PC-9 (cell line): ENCODE data around the gene PCDH12. TPM values are rescaled to one million over a fixed set of nuclear protein-coding genes. Genes with fewer than 3 reads are reported as not detected.

ENCODE experiments used
- BruUV-seq: library from RNA; stranded (reverse); fragments of 400-500 nt; replicated peaks from 2 replicates; lab custom pipeline; 2021; lab: Mats Ljungman, UMichigan
- CTCF ChIA-PET: fragments of 300-600 bp; sonication (Branson Sonifier 250); formaldehyde crosslinking; loops from one replicate; lab custom pipeline; 2022; ENCODE audit warnings: antibody characterized with exemption; lab: Charles Lee
- POLR2A ChIA-PET: fragments of 300-600 bp; sonication (Branson Sonifier 250); formaldehyde crosslinking; loops from one replicate; lab custom pipeline; 2022; ENCODE audit warnings: antibody characterized with exemption; ENCODE audit not compliant: unreplicated experiment; lab: Charles Lee
- DNase-seq, 2 experiments: peaks; one replicate each; pipeline versions ENCODE4 v3.0.0 to v3.0.0-alpha.2; 2015 to 2022; ENCODE audit warnings: mixed read lengths in 1 of 2
- H2AFZ ChIP-seq: fragments of 200-600 bp; sonication (generic); 2 replicates; pipeline ENCODE4 v1.8.1; 2017; ENCODE audit warnings: antibody characterized with exemption
- H3F3A ChIP-seq: fragments of 200-600 bp; sonication (generic); 2 replicates; pipeline ENCODE4 v1.8.1; 2017; ENCODE audit warnings: antibody characterized with exemption, mild to moderate bottlenecking, low read depth; ENCODE audit not compliant: insufficient read depth
- H3K27ac ChIP-seq: fragments of 200-600 bp; sonication (generic); 2 replicates; pipeline ENCODE4 v1.6.1; 2016; ENCODE audit warnings: mixed run types
- H3K27me3 ChIP-seq: fragments of 200-600 bp; sonication (generic); 2 replicates; pipeline ENCODE4 v1.6.1; 2016; ENCODE audit warnings: low read depth, mixed run types; ENCODE audit not compliant: insufficient read depth
- H3K36me3 ChIP-seq: fragments of 200-600 bp; sonication (generic); 2 replicates; pipeline ENCODE4 v1.6.1; 2016; ENCODE audit warnings: low read depth, mixed run types
- H3K4me1 ChIP-seq: fragments of 200-600 bp; sonication (generic); replicated peaks from 2 replicates; pipeline ENCODE4 v1.6.1; 2016; ENCODE audit warnings: mixed run types; ENCODE audit not compliant: insufficient read depth
- H3K4me2 ChIP-seq: fragments of 200-600 bp; sonication (generic); 2 replicates; pipeline ENCODE4 v1.6.1; 2017; ENCODE audit warnings: mixed run types
- H3K4me3 ChIP-seq: fragments of 200-600 bp; sonication (generic); 2 replicates; pipeline ENCODE4 v1.6.1; 2016; ENCODE audit warnings: mixed run types
- H3K79me2 ChIP-seq: fragments of 200-600 bp; sonication (generic); 2 replicates; pipeline ENCODE4 v1.6.1; 2017; ENCODE audit warnings: low read depth, mixed run types
- H3K9me2 ChIP-seq: fragments of 200-600 bp; sonication (generic); 2 replicates; pipeline ENCODE4 v1.8.1; 2017; ENCODE audit warnings: mild to moderate bottlenecking; ENCODE audit not compliant: insufficient read depth
- H3K9me3 ChIP-seq: fragments of 200-600 bp; sonication (generic); 2 replicates; pipeline ENCODE4 v1.8.1; 2016; ENCODE audit warnings: low read depth; ENCODE audit not compliant: insufficient read depth
- H4K20me1 ChIP-seq: fragments of 200-600 bp; sonication (generic); 2 replicates; pipeline ENCODE4 v1.8.1; 2017; ENCODE audit not compliant: insufficient read depth
- EZH2 ChIP-seq: fragments of 200-600 bp; sonication (generic); IDR thresholded peaks from 2 replicates; pipeline ENCODE4 v1.8.0; 2017; ENCODE audit warnings: antibody characterized with exemption, low read depth
- intact Hi-C: fragments of 100-400 bp; cut with micrococcal nuclease; formaldehyde crosslinking; loops from one replicate; pipeline ENCODE4 v1.10.0; 2022; ENCODE audit not compliant: unreplicated experiment
- total RNA-seq: library from RNA; stranded (reverse); gene quantifications from 2 replicates; pipeline ENCODE4 v1.2.3, GENCODE V29; 2021
- TF ChIP-seq, protein P1 (sequence below): fragments of 200-600 bp; sonication (generic); conservative IDR thresholded peaks from 2 replicates; pipeline ENCODE4 v1.6.1; 2017; ENCODE audit warnings: mixed run types, antibody characterized with exemption, mild to moderate bottlenecking, moderate library complexity

The PCDH12 gene
- total RNA-seq, 1 experiment from 2014 or later, result not detected

DNA sequence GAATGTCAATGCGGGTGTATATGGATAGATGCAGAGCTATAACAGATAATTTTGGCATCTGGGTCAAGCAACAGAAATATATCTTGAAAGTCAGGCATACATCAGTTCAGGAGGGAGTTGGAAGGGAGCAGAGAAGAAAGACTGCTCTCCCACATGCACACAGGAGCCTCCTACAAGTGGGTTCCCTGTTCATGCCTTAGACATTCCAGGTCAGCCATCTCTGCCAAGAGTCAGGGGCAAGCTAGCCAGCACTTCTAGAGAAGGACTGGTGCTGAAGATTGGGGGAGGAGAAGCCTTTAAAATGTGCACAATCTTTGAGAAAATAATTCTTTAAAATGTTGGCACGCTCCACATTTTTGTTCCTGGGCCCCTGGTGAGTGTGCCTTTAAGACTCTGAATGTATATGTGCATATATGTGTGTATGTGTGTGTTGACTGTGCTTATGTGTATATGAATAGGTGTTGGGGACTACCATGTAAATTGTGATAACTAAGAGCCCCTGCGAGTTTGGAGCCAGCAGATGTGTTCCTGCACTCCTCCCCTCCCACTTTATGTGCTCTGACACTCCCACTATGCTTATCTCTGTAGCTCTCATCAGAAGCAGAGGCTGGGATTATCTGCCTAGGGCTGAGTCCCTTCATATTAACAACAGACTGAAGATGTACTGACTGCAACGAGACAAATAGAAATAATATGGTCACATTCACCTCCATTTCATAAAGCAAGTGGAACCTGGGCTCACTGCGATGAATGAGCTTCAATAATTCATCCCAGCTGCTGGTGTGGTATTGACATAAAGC, 55.8 kb downstream of the PCDH12 start:
- no peaks in the 10 kb centered on the region for H3K9me3 ChIP-seq
- POLR2A ChIA-PET, result interaction anchor here (0.6 kb wide), 1 partner anchor 21 kb away, joined by 3 read pairs; the partner anchor contains the start of gene DELE1
- H4K20me1 ChIP-seq, result no peaks in the 10 kb centered on the region
- intact Hi-C loops, result no loop called here
- TF ChIP-seq, protein P1, sequence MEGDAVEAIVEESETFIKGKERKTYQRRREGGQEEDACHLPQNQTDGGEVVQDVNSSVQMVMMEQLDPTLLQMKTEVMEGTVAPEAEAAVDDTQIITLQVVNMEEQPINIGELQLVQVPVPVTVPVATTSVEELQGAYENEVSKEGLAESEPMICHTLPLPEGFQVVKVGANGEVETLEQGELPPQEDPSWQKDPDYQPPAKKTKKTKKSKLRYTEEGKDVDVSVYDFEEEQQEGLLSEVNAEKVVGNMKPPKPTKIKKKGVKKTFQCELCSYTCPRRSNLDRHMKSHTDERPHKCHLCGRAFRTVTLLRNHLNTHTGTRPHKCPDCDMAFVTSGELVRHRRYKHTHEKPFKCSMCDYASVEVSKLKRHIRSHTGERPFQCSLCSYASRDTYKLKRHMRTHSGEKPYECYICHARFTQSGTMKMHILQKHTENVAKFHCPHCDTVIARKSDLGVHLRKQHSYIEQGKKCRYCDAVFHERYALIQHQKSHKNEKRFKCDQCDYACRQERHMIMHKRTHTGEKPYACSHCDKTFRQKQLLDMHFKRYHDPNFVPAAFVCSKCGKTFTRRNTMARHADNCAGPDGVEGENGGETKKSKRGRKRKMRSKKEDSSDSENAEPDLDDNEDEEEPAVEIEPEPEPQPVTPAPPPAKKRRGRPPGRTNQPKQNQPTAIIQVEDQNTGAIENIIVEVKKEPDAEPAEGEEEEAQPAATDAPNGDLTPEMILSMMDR, result no peak
- no peak for TF ChIP-seq EZH2
- no peaks in the 10 kb centered on the region for H3K79me2 ChIP-seq
- CTCF ChIA-PET, result no interaction called here
- no TSS peak for BruUV-seq
- H3F3A ChIP-seq, result peaks cover 17% of the 10 kb centered on the region
- DNase-seq, result no peak
- H3K4me1 ChIP-seq, result peaks cover 12% of the 10 kb centered on the region
- no peak overlapping the region for H3K4me2 ChIP-seq
- H2AFZ ChIP-seq, result no peak overlapping the region
- H3K4me3 ChIP-seq, result no peak overlapping the region
- H3K27ac ChIP-seq, result no peak overlapping the region
- no peaks in the 10 kb centered on the region for H3K27me3 ChIP-seq
- no peaks in the 10 kb centered on the region for H3K36me3 ChIP-seq
- no peaks in the 10 kb centered on the region for H3K9me2 ChIP-seq

DNA sequence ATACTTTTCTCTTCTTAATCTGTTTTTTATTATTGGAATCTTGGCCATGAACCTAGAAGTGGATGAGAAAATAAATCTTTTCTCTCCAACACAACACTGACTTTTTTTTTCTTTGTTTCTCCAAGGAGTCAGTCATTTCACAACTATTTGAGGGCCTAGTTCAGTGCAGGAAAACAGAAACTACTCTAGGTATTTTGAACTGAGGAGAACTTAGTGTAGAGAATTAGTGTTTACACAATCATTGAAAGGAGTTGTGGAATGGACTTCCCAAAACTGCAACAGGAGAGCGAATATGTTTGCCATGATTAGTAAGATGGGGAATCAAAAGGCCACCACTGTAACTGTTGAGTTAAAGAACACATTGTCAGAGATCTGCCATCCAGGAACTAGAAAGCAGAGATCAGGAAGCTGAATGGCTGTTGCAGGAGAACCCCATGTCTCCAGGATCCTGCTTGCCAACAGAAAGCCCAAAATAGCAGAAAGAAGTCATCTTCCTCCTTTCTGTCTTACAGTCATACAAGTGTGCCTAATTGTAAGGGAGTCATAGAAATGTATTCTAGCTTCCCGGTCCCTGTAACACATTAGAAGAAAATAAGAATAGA, 59.5 kb downstream of the PCDH12 start:
- BruUV-seq, result no TSS peak
- H3K4me2 ChIP-seq, result peak overlapping the region; percentile 24; the same call in 1 of the 2 replicates
- H3K9me3 ChIP-seq, result no peaks in the 10 kb centered on the region
- CTCF ChIA-PET, result interaction anchor here (0.6 kb wide), 1 partner anchor 9 kb away, joined by 3 read pairs; no protein-coding TSS in a partner anchor
- TF ChIP-seq, protein P1, result no peak
- no peak for TF ChIP-seq EZH2
- DNase-seq, result peak in 1 of 2 experiments; percentile 58
- H3F3A ChIP-seq, result peaks cover 17% of the 10 kb centered on the region
- no peaks in the 10 kb centered on the region for H3K79me2 ChIP-seq
- no peak overlapping the region for H2AFZ ChIP-seq
- no peaks in the 10 kb centered on the region for H3K9me2 ChIP-seq
- no peak overlapping the region for H3K4me3 ChIP-seq
- no peaks in the 10 kb centered on the region for H4K20me1 ChIP-seq
- intact Hi-C loops, result loop anchor here (2.0 kb wide), 1 partner anchor 36 kb away; no protein-coding TSS in a partner anchor
- POLR2A ChIA-PET, result no interaction called here
- H3K36me3 ChIP-seq, result no peaks in the 10 kb centered on the region
- H3K4me1 ChIP-seq, result peaks cover 12% of the 10 kb centered on the region
- H3K27me3 ChIP-seq, result no peaks in the 10 kb centered on the region
- H3K27ac ChIP-seq, result peak overlapping the region; percentile 46

DNA sequence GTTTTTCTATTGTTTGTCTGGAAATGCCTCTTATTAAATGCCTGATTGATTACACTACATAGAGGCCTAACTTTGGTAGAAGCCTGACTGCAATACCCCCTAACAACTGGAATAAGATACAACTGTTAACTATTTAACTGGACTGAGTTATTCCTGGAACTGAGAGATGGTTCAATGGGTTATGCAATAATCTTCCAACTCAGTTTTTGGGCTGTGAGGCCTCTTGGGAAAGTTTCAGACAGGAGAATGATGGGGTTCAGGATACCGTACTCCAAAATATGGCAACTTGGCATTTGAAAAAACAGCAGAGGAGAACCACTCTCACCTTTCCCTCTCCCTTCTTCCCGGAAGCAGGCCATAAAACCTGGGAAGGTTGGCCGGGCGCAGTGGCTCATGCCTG, 60.6 kb downstream of the PCDH12 start:
- Histone ChIP-seq H3K27ac (0 out of 2 replicates have a peak overlapping the region, but pooled peaks have one; percentile 46), H2AFZ (no peak overlapping the region), H3K4me2 (no peak overlapping the region), H3K79me2 (no peaks in the 10 kb centered on the region), H4K20me1 (no peaks in the 10 kb centered on the region), H3K36me3 (no peaks in the 10 kb centered on the region), H3K4me3 (no peak overlapping the region), H3K9me2 (no peaks in the 10 kb centered on the region), H3K27me3 (no peaks in the 10 kb centered on the region), H3K9me3 (no peaks in the 10 kb centered on the region), H3F3A (peaks cover 17% of the 10 kb centered on the region), H3K4me1 (peaks cover 12% of the 10 kb centered on the region)
- TF ChIP-seq EZH2, result no peak
- CTCF ChIA-PET, result no interaction called here
- intact Hi-C loops, result no loop called here
- POLR2A ChIA-PET, result no interaction called here
- no peak for DNase-seq
- no TSS peak for BruUV-seq

Other genes with a start within 250 kb of the PCDH12 start
- gene PCDH1, start 79.8 kb downstream of the PCDH12 start, total RNA-seq, result 88.5 and 101 TPM in 2 replicates
- 68.5 and 80.8 TPM in 2 replicates for gene DELE1, start 34.3 kb downstream of the PCDH12 start, total RNA-seq
- gene RNF14, start 10.9 kb upstream of the PCDH12 start, total RNA-seq, result 26.6 and 29.7 TPM in 2 replicates
- 46.5 and 54.1 TPM in 2 replicates for gene GNPDA1, start 54.8 kb upstream of the PCDH12 start, total RNA-seq
- gene NDFIP1, start 150.6 kb upstream of the PCDH12 start, total RNA-seq, result 40.7 and 40.9 TPM in 2 replicates